ENCODE measurements around the gene CAPN15.

The CAPN15 gene

DNA sequence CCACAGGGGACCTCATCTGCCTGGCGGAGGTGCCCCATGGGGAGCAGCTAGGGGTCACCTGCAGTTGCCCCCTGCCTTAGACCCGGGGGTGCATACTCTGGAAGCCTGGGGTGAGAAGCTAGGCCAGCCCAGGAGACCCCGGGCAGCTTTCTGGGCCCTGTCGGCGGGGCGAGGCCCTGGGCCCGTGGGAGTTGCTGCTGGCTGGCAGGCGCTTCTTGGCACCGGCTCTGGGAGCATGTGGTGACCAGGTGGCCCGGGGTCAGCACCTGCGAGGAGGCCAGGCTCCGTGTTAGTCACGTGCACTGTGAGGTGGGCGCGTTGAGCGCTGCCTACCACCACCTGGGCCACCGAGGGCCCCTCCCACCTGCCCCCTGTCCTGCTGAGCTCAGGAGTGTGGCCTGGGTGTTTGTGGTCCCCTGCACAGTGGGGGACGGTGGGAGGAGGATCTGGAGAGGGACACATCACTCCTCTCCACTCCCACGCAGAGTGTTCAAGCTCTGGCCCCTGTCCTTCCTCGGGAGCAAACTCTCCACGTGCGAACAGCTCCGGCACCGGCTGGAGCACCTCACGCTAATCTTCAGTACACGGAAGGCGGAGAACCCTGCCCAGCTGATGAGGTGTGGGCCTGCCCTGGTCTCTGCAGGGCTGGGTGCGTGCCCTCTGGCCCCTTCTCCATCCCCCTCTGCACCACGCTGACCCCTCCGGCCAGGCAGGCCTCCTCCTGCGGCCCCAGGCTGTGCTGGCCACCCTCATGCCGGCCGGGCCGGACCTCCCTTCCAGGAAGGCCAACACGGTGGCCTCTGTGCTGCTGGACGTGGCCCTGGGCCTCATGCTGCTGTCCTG is 48.1 kb downstream of the CAPN15 start:
- no peak for DNase-seq (ENCODE audit: low read depth in 3 of 3, low spot score in 1 of 3)

DNA sequence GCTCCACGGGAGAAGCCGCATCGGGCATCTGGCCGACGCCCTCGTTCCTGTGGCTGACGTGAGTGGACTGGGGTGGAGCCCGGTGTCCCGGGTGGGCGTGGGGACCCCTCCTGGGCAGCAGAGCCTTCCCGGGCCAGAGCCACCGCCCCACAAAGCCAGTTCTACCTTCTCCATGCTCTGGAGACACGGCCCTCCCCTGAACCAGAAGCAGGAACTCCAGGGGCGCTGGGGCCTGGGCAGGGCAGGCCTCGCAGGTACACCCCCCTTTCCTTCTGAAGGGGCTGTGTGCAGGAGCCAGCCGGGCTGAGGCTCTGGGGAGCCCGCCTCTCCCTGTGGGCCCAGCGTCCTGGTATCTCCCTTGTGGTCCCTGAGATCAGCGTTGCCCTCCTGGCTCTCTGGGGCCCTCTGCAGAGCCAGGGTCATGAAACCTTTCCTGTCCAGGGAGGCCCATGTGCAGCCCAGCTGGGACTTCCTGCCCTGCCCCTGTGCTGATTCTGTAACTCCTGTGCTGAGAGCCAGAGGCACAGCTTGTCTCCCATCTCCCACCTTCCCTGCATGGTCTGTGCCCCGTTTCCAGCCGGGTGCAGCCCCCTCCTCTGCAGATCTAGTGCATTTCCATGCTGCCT is 48.8 kb downstream of the CAPN15 start:
- no peak for DNase-seq (ENCODE audit: low read depth in 3 of 3, low spot score in 1 of 3)

DNA sequence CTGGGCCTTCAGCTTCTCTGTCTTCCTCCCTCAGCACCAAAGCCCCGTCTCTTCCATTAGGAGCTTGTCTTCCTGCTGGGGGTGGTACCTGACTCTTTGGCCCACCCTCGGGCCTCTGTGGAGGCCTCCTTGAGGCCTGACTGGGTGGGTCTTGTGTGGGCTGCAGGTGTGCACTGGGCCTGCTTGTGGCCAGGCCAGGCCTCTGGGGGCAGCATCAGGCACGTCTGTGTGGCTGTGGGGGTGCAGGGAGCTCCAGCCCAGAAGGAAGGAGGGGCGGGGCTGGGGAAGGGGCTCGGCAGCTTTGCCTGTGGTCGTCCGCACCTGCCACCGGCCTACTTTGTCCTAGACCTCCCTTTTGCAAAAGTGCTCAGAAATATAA is 49.3 kb downstream of the CAPN15 start:
- no peak for DNase-seq (ENCODE audit: low read depth in 3 of 3, low spot score in 1 of 3)

DNA sequence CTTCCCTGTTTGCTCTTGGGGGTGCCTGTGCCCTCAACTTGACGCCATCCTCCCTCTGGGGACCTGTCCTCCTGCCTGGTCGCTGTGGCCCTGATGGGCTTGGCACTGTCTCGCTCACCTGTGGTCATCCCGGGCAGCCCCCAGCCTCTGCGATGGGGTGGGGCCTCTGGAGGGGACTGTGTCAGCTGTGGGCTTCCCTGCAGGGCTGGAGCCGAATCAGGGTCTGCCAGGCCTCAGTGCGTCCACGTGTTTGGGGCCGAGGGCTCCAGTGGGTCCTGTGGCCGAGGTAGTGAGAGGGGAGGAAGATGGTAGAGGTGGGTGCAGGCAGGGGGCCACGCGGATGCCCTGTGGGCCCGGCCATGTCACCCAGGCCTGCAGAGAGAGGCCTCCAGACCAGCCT is 50.3 kb downstream of the CAPN15 start:
- DNase-seq (ENCODE audit: low read depth in 3 of 3, low spot score in 1 of 3) = no peak

DNA sequence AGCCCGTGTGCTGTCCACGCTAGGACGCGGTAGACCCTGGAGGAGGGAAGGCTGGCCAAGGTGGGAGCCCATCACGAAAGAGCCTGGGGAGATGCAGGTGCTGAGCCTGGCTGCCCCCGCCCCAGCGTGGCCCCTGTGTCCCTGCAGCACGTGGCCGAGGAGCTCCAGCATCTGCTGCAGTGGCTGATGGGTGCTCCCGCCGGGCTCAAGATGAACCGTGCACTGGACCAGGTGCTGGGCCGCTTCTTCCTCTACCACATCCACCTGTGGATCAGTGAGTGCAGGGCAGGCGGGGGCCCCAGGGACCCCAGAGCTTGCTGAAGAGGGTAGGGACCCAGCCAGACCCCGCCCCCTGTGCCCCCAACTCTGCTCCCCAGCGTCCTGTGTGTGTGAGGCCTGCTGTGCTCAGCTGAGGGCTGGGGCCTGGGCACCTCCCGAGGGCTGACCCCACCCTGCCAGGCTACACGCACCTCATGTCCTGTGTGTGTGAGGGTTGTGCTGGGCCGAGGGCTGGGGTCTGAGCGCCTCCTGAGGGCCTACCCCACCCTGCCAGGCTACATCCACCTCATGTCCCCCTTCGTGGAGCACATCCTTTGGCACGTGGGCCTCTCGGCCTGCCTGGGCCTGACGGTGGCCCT is 50.8 kb downstream of the CAPN15 start:
- DNase-seq (ENCODE audit: low read depth in 3 of 3, low spot score in 1 of 3) = no peak

DNA sequence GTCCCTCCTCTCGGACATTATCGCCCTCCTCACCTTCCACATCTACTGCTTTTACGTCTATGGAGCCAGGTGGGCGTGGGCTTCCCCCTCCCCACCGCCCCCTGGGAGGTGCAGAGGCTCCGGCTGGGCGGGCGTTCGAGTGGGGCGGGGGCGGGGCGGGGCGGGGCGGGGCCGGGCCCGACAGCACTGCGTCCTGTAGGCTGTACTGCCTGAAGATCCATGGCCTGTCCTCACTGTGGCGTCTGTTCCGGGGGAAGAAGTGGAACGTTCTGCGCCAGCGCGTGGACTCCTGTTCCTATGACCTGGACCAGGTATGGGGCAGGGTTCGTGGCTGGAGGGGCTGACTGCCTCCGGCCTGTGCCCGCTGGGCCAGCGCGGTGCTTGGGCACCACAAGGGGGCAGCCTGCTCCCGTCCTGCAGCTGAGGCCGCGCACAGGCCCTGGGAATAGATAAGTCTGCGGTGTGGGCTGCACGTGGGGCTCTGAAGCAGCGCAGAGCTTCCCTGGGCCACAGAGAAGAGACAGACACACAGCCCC is 51.4 kb downstream of the CAPN15 start:
- DNase-seq (ENCODE audit: low read depth in 3 of 3, low spot score in 1 of 3) = peak in 1 of 3 donors; percentile 51

DNA sequence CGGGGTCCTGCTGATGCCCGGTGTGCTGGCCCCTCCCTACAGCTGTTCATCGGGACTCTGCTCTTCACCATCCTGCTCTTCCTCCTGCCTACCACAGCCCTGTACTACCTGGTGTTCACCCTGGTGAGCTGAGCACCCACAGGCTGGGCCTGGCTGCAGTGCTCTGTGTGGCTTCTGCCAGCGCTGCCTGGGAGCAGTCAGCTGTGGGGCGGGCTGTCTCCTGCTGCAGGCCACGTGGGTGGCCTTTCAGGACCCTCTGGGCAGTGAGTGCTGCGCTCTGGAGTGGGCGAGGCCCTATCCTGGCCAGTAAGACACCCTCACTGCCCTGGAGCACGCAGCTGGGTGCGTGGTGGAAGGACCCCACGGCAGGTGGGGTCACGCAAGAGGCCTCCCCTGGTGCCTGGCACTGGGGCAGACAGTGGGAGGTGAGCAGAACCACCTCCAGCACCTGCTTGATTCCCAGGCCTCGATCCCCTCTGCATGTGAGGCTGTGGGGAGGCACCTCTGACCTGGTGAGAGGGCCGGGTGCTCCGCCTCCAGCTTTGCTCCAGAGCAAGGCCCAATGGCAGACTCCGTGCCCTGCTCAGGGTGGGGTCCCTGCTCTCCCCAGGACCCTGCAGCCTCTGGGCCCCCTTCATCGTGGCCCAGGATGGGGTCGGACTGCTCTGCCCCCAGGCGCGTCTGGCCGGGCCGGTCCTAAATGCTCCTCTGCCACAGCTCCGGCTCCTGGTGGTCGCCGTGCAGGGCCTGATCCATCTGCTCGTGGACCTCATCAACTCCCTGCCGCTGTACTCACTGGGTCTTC is 52.8 kb downstream of the CAPN15 start:
- no peak for DNase-seq (ENCODE audit: low read depth in 3 of 3, low spot score in 1 of 3)

DNA sequence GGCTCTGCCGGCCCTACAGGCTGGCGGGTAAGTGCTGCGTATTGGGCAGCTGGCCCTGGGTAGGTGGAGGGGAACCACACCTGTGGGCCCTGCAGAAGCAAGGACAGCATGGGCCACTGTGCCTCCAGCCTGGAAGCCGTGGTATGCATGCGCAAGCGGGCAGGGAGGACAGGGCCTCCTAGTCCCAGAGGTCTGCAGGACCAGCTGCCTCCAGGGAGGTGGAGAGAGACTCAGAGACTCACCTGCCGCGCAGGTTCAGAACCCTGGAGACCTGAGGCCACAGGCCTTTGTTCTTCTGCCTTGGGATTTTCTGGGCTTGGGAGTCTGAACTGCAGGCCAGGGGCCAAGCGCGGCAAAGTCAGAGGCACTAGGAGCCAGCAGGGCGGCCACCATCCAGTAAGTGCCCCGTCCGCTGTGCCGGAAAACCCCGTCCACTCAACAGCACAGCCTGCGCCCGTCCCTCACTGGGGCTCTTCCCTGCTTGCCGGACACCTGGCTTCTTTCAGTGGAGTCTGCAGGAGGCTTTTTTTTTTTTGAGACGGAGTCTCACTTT is 53.5 kb downstream of the CAPN15 start:
- DNase-seq (ENCODE audit: low read depth in 3 of 3, low spot score in 1 of 3) = no peak

DNA sequence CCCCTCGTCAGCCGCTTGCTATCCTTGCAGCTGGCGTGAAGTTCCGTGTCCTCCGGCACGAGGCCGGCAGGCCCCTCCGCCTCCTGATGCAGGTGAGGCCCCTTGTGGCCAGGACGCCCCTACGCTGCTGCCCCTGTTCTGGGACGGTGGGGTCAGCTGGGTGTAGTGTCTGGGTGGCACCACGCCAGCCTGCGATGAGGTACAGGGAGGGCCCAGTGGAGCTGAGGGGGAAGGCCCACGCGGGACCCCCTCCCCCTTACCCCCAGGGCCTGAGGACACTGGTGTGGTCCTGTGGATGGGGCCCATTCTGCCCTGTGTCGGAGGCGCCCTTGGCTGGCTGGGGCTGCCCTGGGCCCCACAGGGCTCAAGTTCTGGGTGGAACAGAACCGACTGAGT is 54.7 kb downstream of the CAPN15 start:
- no peak for DNase-seq (ENCODE audit: low read depth in 3 of 3, low spot score in 1 of 3)

DNA sequence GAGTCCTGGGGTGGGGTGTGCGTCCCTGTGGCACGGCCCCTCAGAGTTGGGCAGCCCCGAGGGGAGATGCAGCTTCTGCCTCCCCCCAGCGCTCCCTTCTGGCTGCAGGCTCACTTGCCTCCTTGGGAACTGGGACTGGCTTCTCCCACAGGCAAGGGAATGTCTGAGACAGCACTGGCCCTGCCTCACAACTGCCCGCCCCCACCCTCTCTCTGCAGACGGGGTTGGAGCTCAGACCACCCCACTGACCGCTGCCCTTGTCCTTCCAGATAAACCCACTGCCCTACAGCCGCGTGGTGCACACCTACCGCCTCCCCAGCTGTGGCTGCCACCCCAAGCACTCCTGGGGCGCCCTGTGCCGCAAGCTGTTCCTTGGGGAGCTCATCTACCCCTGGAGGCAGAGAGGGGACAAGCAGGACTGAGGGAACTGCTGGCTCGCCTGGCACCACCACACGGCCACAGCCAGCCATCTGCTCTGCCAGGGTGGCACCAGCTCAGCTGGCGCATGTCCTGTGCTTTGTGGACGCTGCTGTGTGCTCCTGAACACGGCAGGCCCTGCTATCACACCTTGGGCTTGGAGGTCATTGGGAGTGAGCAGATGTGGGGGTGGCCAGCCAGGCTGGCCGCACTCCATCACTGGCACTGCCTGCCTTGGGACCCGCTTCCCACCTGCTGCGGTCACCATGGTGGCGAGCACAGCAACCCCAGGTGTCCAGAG is 55.3 kb downstream of the CAPN15 start:
- no peak for DNase-seq (ENCODE audit: low read depth in 3 of 3, low spot score in 1 of 3)

DNA sequence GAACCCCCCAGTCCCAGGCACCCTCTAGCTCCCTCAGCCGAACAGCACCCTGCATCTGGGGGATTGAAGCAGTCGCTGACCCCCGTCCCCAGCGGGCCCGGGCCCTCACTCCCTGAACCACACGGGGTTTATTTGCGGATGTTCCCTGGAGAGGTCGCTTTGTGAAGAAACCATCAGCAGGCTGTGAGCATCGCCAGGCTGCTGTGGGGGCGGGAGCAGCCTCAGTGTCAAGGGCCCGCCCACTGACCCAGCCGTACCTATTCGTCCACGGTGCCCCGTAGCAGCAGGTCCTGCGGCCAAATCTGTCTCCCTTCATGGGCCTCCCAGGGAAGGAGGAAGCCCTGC is 55.9 kb downstream of the CAPN15 start:
- DNase-seq (ENCODE audit: low read depth in 3 of 3, low spot score in 1 of 3) = no peak

DNA sequence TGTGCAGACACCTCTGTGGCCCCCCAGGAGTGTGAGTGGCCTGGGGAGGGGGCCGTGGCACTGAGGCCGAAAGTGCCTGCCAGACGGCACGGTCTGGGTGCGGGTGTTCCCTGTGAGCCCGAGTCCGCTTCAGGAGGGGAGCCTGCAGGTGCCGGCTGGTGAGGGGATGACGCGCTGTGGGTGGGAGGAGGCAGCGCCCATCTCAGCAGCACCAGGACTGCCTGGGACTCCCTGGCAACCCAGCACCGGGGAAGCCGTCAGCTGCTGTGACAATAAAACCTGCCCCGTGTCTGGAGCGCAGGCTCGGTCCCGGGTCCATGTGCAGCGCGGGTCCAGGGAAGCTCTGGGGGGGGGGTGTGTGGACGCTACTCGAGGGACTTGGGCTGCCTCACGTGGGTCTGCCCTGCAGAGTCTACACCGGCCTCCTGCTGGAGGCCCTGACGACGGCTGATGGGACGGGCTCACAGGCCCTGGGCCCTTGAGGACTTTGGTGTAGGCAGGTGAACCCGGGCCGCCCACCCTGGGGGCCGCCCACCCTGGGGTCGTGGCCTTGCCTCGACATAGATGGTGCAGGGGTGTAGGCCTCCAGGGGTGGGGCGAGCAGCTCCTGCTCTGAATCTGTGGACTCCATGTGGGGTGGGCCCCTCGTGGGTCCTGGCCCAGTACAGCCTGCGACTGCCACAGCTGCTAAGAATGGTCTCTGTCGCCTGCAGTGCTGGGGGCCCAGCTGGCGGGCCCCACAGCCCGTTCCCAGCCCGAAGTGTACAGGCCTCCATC is 56.5 kb downstream of the CAPN15 start:
- no peak for DNase-seq (ENCODE audit: low read depth in 3 of 3, low spot score in 1 of 3)

DNA sequence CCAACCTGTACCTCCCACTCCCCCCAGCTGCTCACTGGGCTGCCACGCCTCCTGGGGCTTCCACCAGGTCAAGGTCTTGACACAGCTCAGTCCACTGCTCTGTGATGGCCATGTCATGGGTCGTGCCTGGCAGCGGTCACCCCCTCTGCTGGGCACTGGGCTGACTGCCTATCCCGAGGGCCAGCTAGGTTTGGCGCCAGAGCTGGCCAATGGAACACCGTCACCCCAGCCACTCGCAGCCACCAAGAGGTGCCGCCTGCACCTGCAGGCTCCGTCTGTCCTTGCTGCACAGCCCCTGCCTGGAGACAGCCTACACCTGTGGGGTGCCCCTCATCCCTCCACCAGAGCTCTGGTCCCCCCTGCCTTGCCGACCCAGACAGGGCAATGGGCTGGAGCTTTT is 57.8 kb downstream of the CAPN15 start:
- DNase-seq (ENCODE audit: low read depth in 3 of 3, low spot score in 1 of 3) = no peak

DNA sequence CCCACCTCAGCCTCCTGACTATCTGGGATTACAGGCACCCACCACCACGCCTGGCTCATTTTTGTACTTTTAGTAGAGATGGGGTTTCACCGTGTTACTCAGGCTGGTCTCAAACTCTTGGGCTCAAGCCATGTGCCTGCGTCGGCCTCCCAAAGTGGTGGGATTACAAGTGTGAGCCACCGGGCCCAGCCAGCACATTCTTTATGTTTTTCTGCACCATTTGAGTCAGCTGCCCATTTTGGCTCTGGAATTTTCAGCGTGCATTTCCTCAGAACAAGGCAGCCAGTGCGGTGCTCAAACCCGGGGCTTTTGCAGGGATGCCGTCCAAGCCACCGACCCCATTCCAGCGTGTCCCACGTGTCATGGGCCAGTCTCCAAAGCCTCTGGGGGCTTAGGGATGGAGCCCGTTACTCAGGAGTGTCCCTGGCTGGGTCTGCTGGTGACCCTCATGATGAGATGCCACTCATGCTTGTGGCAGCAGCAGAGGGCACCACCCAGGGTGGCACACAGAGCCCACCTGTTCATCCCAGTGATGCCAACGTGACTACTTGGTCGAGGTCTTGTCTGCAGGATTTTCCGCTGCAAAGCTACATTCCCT is 58.6 kb downstream of the CAPN15 start:
- DNase-seq (ENCODE audit: low read depth in 3 of 3, low spot score in 1 of 3) = no peak

DNA sequence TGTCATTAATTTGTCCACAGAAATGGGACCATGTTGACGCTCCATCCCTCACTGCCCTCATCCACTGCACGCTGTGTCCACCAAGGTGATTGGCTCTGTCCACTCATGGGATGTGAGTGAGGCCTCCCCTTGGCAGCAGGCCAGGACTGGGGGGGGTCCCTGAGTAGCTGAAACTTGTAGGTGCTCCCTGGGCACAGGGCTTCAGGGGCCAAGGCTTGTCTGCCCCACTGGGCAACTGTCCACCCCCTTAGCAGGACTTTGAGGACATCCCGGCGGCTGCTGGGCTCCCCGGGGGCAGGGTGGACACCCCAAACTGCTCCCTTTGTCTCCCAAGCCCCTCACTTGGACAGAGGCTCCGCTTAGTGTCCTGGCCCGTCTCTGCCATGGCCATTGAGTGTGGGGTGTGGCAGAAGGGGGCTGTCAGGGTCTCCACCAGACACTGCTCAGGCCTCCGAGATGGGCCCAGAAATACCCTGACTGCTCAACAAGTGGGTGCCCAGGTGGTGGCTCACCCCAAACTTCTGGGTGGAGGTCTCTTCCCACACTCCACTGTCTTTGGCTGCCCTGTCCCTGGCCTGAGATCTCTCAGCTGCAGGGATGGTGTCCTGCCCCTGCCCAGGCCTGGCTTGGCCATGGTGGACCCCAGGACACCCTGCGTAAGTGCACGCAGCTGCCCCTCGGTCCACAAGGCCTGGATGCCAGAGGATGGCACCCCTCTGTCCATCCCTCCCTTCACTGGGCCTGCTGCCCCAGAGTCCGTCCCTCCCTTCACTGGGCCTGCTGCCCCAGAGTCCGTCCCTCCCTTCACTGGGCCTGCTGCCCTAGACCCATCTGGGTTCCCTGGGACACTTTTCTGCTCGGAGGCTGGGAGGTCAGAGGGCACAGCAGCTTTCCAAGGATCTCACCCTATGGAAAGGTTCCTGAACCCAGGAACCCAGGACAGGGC is 59.4 kb downstream of the CAPN15 start:
- DNase-seq (ENCODE audit: low read depth in 3 of 3, low spot score in 1 of 3) = no peak

DNA sequence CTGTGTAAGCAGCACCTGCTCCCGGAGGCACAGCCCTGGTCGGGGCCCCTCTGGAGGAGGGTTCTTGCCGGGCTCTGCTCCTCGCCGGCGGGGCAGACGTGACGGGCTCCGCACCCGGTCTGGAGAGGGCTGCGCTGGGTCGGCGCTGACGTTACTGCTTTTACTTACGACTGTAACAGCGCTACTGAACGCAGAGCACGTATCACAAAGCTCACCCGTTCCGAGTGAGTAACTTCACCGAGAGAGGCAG is 61.1 kb downstream of the CAPN15 start:
- peak in 1 of 3 donors; percentile 55 for DNase-seq (ENCODE audit: low read depth in 3 of 3, low spot score in 1 of 3)

DNA sequence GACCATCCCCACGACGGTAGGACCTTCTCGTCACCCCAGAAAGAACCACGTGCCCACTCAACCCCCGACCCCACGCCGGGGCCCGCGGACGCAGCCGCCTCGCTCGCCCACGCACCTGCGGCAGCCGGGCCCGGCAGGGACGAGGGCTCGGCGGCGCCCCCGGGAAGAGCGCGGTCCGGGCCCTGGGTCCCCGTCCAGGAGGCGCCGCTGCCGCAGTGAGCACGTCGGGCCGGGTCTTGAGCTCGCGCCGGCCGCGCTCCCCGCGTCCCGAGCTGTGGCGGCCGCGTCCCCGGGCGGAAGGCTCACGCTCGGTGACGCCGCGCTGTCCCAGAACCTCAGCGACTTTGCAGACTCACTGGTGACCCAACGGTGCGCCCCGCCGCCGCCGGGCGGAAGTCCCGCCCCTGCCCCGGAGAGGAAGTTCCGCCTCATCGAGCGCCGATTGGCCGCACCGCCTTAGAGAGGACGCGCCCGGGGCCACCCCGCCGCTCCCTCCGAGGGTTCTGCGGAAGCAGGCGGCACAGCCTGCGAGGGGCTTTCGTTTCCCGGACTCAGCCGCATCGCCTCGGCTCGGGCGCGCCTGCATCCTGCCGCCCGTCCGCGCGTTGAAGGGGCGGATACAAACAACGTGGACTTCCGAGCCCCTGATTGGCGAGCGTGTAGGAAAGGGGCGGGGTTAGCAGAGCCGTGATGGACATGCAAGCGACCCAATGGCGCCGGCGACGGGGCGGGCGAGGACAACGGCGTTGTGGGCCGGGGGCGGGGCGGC is 61.6 kb downstream of the CAPN15 start:
- peak; percentile 96 to 99 (median 96) for DNase-seq (ENCODE audit: low read depth in 3 of 3, low spot score in 1 of 3)
